ENCODE measurements around the gene VASP.

The VASP gene

GRCh38 chr19:45492627-45493470 is 14.4 kb upstream of the VASP start:
- peak; percentile 61 for DNase-seq
- Mint-ChIP-seq H3K27ac (peak overlapping the region; percentile 20), H3K27me3 (ENCODE audit: low read depth, poor library complexity) (peaks cover 31% of the 10 kb centered on the region), H3K4me3 (peak overlapping the region; percentile 86), H3K9me3 (no peaks in the 10 kb centered on the region), H3K4me1 (peaks cover 39% of the 10 kb centered on the region), H3K36me3 (ENCODE audit: low read depth) (peaks cover 4% of the 10 kb centered on the region)
- TF ChIP-seq CTCF (IDR thresholded peaks at IDR 0.05): no peak

- H3K9me3 Mint-ChIP-seq: no peaks in the 10 kb centered on the region
- DNase-seq: no peak
- peaks cover 4% of the 10 kb centered on the region for H3K36me3 Mint-ChIP-seq (ENCODE audit: low read depth)
- no peak overlapping the region for H3K27ac Mint-ChIP-seq
- H3K27me3 Mint-ChIP-seq (ENCODE audit: low read depth, poor library complexity): peaks cover 44% of the 10 kb centered on the region
- H3K4me3 Mint-ChIP-seq: peak overlapping the region; percentile 54
- peaks cover 47% of the 10 kb centered on the region for H3K4me1 Mint-ChIP-seq
- TF ChIP-seq CTCF (IDR thresholded peaks at IDR 0.05): no peak
Observed at GRCh38 chr19:45494261-45494916, 12.9 kb upstream of the VASP start.

GRCh38 chr19:45495178-45495577 is 12.1 kb upstream of the VASP start:
- Mint-ChIP-seq H3K9me3 (no peaks in the 10 kb centered on the region), H3K4me1 (peaks cover 51% of the 10 kb centered on the region), H3K4me3 (peak overlapping the region; percentile 82), H3K27ac (no peak overlapping the region), H3K27me3 (ENCODE audit: low read depth, poor library complexity) (peaks cover 52% of the 10 kb centered on the region), H3K36me3 (ENCODE audit: low read depth) (peaks cover 4% of the 10 kb centered on the region)
- TF ChIP-seq CTCF (IDR thresholded peaks at IDR 0.05): no peak
- DNase-seq: no peak

- Mint-ChIP-seq H3K27me3 (ENCODE audit: low read depth, poor library complexity) (peaks cover 64% of the 10 kb centered on the region), H3K36me3 (ENCODE audit: low read depth) (peaks cover 4% of the 10 kb centered on the region), H3K27ac (no peak overlapping the region), H3K4me3 (peak overlapping the region; percentile 82), H3K4me1 (peaks cover 51% of the 10 kb centered on the region), H3K9me3 (no peaks in the 10 kb centered on the region)
- no peak for TF ChIP-seq CTCF (IDR thresholded peaks at IDR 0.05)
- DNase-seq: peak; percentile 89
Observed at GRCh38 chr19:45496349-45496953, 10.8 kb upstream of the VASP start.

GRCh38 chr19:45497791-45498190 is 9.5 kb upstream of the VASP start:
- no peak overlapping the region for H3K27ac Mint-ChIP-seq
- no peak for TF ChIP-seq CTCF (IDR thresholded peaks at IDR 0.05)
- DNase-seq: no peak
- H3K36me3 Mint-ChIP-seq (ENCODE audit: low read depth): peaks cover 4% of the 10 kb centered on the region
- H3K4me1 Mint-ChIP-seq: peaks cover 41% of the 10 kb centered on the region
- H3K27me3 Mint-ChIP-seq (ENCODE audit: low read depth, poor library complexity): peaks cover 76% of the 10 kb centered on the region
- no peaks in the 10 kb centered on the region for H3K9me3 Mint-ChIP-seq
- peak overlapping the region; percentile 62 for H3K4me3 Mint-ChIP-seq

Measured in nephron progenitor cell (in vitro differentiated cells).